ENCODE measurements around the gene AMZ1. TPM values are rescaled to one million over a fixed set of nuclear protein-coding genes. Genes with fewer than 3 reads are reported as not detected.

The AMZ1 gene
- total RNA-seq, 3 donors from 2014 or later (not counting 1 experiment from before 2014, with no cell fraction given) = 0.07 to 1.2 (median 0.27) TPM

- Mint-ChIP-seq H3K27me3 (ENCODE audit: low read depth in 2 of 2) (no peaks in the 10 kb centered on the region), H3K36me3 (no peaks in the 10 kb centered on the region), H3K9me3 (no peaks in the 10 kb centered on the region), H3K4me1 (peaks cover 15 to 33% of the 10 kb centered on the region in 2 donors), H3K4me3 (peak overlapping the region; percentile 91), H3K27ac (peak overlapping the region; percentile 74 to 88)
- Histone ChIP-seq H3K4me1 (ENCODE audit: control insufficient read depth, insufficient read depth, low read length) (peaks cover 49% of the 10 kb centered on the region), H3K27ac (ENCODE audit: low read length) (peak overlapping the region; percentile 53), H3K9me3 (ENCODE audit: control insufficient read depth, insufficient read depth, low read length) (no peaks in the 10 kb centered on the region), H3K36me3 (ENCODE audit: control insufficient read depth, insufficient read depth, low read length) (peaks cover 2% of the 10 kb centered on the region), H3K4me3 (ENCODE audit: low read length) (peak overlapping the region; percentile 24), H3K27me3 (ENCODE audit: control insufficient read depth, insufficient read depth, low read length) (no peaks in the 10 kb centered on the region)
- intact Hi-C loops (cut with micrococcal nuclease) = no loop called here
- DNase-seq (no peak), ATAC-seq (peak; percentile 56 to 62 (median 60))
- 45% methylated on average over 17 of the region's 18 CpGs for WGBS (ENCODE audit: insufficient coverage)
- TF ChIP-seq, protein P1, sequence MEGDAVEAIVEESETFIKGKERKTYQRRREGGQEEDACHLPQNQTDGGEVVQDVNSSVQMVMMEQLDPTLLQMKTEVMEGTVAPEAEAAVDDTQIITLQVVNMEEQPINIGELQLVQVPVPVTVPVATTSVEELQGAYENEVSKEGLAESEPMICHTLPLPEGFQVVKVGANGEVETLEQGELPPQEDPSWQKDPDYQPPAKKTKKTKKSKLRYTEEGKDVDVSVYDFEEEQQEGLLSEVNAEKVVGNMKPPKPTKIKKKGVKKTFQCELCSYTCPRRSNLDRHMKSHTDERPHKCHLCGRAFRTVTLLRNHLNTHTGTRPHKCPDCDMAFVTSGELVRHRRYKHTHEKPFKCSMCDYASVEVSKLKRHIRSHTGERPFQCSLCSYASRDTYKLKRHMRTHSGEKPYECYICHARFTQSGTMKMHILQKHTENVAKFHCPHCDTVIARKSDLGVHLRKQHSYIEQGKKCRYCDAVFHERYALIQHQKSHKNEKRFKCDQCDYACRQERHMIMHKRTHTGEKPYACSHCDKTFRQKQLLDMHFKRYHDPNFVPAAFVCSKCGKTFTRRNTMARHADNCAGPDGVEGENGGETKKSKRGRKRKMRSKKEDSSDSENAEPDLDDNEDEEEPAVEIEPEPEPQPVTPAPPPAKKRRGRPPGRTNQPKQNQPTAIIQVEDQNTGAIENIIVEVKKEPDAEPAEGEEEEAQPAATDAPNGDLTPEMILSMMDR (IDR thresholded peaks at IDR 0.05) = no peak
These were observed 43.3 kb upstream of the AMZ1 start for GRCh38 chr7:2644562-2645273.

GRCh38 chr7:2645274-2645868 lies 42.6 kb upstream of the AMZ1 start:
- H3K4me3 Mint-ChIP-seq = peak overlapping the region; percentile 91
- intact Hi-C loops (cut with micrococcal nuclease) = no loop called here

GRCh38 chr7:2646336-2646679 lies 41.7 kb upstream of the AMZ1 start:
- H3K36me3 Mint-ChIP-seq = no peaks in the 10 kb centered on the region
- TF ChIP-seq, protein P1 (IDR thresholded peaks at IDR 0.05) = no peak
- DNase-seq (no peak), ATAC-seq (no peak)
- peaks cover 15 to 38% of the 10 kb centered on the region in 2 donors for H3K4me1 Mint-ChIP-seq
- intact Hi-C loops (cut with micrococcal nuclease) = no loop called here
- H3K4me3 ChIP-seq (ENCODE audit: low read length) = no peak overlapping the region
- H3K9me3 ChIP-seq (ENCODE audit: control insufficient read depth, insufficient read depth, low read length) = no peaks in the 10 kb centered on the region
- 81% methylated on average over 10 of the region's 10 CpGs for WGBS (ENCODE audit: insufficient coverage)
- H3K27ac Mint-ChIP-seq = peak overlapping the region in 1 of 2 donors; percentile 88
- peaks cover 2% of the 10 kb centered on the region for H3K36me3 ChIP-seq (ENCODE audit: control insufficient read depth, insufficient read depth, low read length)
- H3K27me3 Mint-ChIP-seq (ENCODE audit: low read depth in 2 of 2) = no peaks in the 10 kb centered on the region
- peaks cover 39% of the 10 kb centered on the region for H3K4me1 ChIP-seq (ENCODE audit: control insufficient read depth, insufficient read depth, low read length)
- H3K27me3 ChIP-seq (ENCODE audit: control insufficient read depth, insufficient read depth, low read length) = no peaks in the 10 kb centered on the region
- H3K4me3 Mint-ChIP-seq = peak overlapping the region; percentile 6
- H3K27ac ChIP-seq (ENCODE audit: low read length) = no peak overlapping the region
- H3K9me3 Mint-ChIP-seq = no peaks in the 10 kb centered on the region

More at GRCh38 chr7:2645274-2645868, 42.6 kb upstream of the AMZ1 start:
- Mint-ChIP-seq H3K4me1 (peaks cover 15 to 33% of the 10 kb centered on the region in 2 donors), H3K9me3 (no peaks in the 10 kb centered on the region), H3K27me3 (ENCODE audit: low read depth in 2 of 2) (no peaks in the 10 kb centered on the region), H3K27ac (peak overlapping the region; percentile 74 to 88), H3K36me3 (no peaks in the 10 kb centered on the region)
- TF ChIP-seq, protein P1 (IDR thresholded peaks at IDR 0.05) = no peak
- 0% methylated on average over 14 of the region's 14 CpGs for WGBS (ENCODE audit: insufficient coverage)
- Histone ChIP-seq H3K27me3 (ENCODE audit: control insufficient read depth, insufficient read depth, low read length) (no peaks in the 10 kb centered on the region), H3K4me3 (ENCODE audit: low read length) (peak overlapping the region; percentile 24), H3K9me3 (ENCODE audit: control insufficient read depth, insufficient read depth, low read length) (no peaks in the 10 kb centered on the region), H3K36me3 (ENCODE audit: control insufficient read depth, insufficient read depth, low read length) (peaks cover 2% of the 10 kb centered on the region), H3K27ac (ENCODE audit: low read length) (peak overlapping the region; percentile 53), H3K4me1 (ENCODE audit: control insufficient read depth, insufficient read depth, low read length) (peaks cover 45% of the 10 kb centered on the region)
- DNase-seq (peak; percentile 56 to 60), ATAC-seq (peak; percentile 75 to 86 (median 82))
